ENCODE measurements around the gene DBNDD1. TPM values are rescaled to one million over a fixed set of nuclear protein-coding genes. Genes with fewer than 3 reads are reported as not detected.
"Not testable (repeated sequence)": the region's sequence is repeated elsewhere in the genome, so short reads cannot be mapped to it uniquely, and the experiment has no call there.

The DBNDD1 gene
- total RNA-seq, 2 donors from 2014 or later: 0.47 to 0.92 TPM

- no peak overlapping the region for H3K4me3 Mint-ChIP-seq
- DNase-seq: no peak
- ATAC-seq: no peak
- H3K36me3 Mint-ChIP-seq (ENCODE audit: low read depth): no peaks in the 10 kb centered on the region
- peaks cover 9% of the 10 kb centered on the region for H3K4me1 Mint-ChIP-seq
- no peaks in the 10 kb centered on the region for H3K9me3 ChIP-seq (ENCODE audit: control insufficient read depth, low read length, poor library complexity, severe bottlenecking)
- no peak overlapping the region for H3K27ac Mint-ChIP-seq
- no peaks in the 10 kb centered on the region for H3K27me3 Mint-ChIP-seq
These were observed 17.3 kb downstream of the DBNDD1 start for GRCh38 chr16:90001761-90002503.

DNA sequence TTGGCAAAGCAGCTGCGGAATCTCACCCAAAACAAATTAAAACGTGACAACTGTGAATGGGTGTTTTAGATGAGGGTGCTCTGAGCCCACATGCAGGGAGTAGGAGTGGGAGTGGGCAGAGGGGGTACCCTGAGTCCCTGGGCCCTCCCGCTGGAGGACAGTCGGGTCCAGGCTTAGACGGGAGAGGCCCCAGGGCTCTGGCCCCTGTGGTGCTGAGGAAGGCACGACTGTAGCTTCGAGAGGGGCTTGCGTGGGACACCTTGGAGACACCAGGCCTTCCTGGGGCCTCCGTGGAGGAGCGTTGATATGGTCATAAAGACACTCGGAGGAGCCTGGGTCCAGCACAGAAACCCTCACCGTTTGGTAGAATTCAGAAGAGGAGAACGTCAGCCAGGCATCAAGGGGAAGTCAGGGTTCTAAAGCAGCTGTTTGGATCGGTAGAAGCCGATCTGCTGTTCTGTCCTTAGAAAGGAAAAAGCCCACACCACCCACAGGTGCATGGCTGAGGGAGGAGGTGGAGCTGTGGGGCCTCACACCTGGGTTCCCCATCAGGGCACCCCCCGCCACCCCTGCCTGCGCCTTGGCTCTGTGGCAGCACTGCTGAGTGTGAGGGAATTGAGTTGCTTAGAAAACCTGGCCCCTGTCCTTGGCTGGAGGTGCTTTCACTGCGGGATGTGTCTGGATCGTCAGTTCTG is 18.4 kb downstream of the DBNDD1 start:
- peaks cover 9% of the 10 kb centered on the region for H3K4me1 Mint-ChIP-seq
- H3K4me3 Mint-ChIP-seq: no peak overlapping the region
- no peak overlapping the region for H3K27ac Mint-ChIP-seq
- no peaks in the 10 kb centered on the region for H3K36me3 Mint-ChIP-seq (ENCODE audit: low read depth)
- DNase-seq (no peak), ATAC-seq (no peak)
- H3K27me3 Mint-ChIP-seq: no peaks in the 10 kb centered on the region
- H3K9me3 ChIP-seq (ENCODE audit: control insufficient read depth, low read length, poor library complexity, severe bottlenecking): no peaks in the 10 kb centered on the region

DNA sequence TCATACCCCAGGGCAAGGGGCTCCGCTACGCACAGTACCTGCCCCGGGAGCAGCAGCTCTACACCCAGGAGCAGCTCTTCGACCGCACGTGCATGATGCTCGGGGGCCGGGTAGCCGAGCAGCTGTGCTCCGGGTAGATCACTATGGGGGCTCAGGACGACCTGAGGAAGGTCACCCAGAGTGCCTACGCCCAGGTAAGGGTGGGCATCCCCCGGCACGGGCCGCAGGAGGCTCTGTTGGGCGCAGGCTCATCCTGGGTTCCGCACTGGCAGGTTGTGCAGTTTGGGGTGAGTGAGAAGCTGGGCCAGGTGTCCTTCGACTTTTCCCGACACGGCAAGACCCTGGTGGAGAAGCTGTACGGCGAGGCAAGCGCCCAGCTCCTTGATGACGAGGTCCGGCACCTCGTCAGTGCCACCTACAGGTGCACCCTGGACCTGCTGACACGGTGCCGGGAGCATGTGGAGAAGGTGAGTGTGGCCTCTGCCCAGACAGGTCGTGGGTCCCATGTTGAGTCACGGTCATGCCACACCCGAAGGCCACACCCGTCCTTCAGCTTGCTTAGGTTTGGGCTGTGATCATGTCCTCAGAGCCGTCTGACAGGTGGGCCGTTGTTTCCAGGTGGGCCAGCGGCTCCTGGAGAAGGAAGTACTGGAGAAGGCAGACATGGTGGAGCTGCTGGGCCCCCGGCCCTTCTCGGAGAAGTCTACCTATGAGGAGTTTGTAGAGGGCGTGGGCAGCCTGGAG is 19.3 kb downstream of the DBNDD1 start:
- no peaks in the 10 kb centered on the region for H3K9me3 ChIP-seq (ENCODE audit: control insufficient read depth, low read length, poor library complexity, severe bottlenecking)
- Mint-ChIP-seq H3K27ac (no peak overlapping the region), H3K36me3 (ENCODE audit: low read depth) (no peaks in the 10 kb centered on the region), H3K4me3 (no peak overlapping the region), H3K27me3 (no peaks in the 10 kb centered on the region), H3K4me1 (peaks cover 6% of the 10 kb centered on the region)
- DNase-seq: no peak
- no peak for ATAC-seq

DNA sequence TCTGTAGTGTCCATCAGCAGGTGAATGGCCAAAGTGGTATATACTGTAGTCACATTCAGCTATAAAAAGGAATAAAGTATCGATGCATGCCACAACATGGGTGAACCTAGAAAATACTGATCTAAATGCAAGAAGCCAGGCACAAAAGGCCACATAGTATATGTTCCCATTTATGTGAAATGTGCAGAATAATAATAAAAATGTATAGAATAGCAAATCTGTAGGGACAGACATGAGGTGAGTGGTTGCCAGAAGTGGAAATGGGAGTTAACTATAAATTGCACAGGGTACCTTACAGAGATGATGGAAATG is 23.1 kb downstream of the DBNDD1 start:
- Mint-ChIP-seq H3K4me3 (peak overlapping the region; percentile 71), H3K36me3 (ENCODE audit: low read depth) (no peaks in the 10 kb centered on the region), H3K27me3 (no peaks in the 10 kb centered on the region), H3K27ac (peak overlapping the region; percentile 80), H3K4me1 (peaks cover 4% of the 10 kb centered on the region)
- peaks cover 3% of the 10 kb centered on the region for H3K9me3 ChIP-seq (ENCODE audit: control insufficient read depth, low read length, poor library complexity, severe bottlenecking)
- DNase-seq (no peak), ATAC-seq (no peak)

- H3K4me1 Mint-ChIP-seq; H3K36me3 Mint-ChIP-seq (ENCODE audit: low read depth); H3K9me3 ChIP-seq (ENCODE audit: control insufficient read depth, low read length, poor library complexity, severe bottlenecking); H3K27me3 Mint-ChIP-seq; ATAC-seq: not testable (repeated sequence)
- peak in 1 of 3 donors; percentile 37 for DNase-seq
- Mint-ChIP-seq H3K27ac (peak overlapping the region; percentile 80), H3K4me3 (peak overlapping the region; percentile 71)
These were observed 23.6 kb downstream of the DBNDD1 start for GRCh38 chr16:89995475-89996177.

DNA sequence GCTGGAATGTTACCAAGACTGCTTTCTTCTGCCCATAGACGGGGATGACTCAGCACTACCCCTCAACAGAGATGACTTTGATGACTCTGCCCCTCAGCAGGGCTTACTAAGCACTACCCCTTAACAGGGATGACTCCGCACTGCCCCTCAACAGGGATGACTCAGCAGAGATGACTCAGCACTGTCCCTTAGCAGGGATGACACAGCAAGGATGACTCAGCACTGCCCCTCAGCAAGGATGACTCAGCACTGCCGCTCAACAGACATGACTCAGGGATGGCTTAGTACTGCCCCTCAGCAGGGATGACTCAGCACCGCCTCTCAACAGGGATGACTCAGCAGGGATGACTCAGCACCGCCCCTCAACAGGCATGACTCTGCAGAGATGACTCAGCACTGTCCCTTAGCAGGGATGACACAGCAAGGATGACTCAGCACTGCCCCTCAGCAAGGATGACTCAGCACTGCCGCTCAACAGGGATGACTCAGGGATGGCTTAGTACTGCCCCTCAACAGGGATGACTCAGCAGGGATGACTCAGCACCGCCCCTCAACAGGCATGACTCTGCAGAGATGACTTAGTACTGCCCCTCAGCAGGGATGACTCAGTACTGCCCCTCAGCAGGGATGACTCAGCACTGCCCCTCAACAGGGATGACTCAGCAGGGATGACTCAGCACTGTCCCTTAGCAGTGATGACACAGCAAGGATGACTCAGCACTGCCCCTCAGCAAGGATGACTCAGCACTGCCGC is 24.4 kb downstream of the DBNDD1 start:
- H3K4me3 Mint-ChIP-seq: peak overlapping the region; percentile 71

DNA sequence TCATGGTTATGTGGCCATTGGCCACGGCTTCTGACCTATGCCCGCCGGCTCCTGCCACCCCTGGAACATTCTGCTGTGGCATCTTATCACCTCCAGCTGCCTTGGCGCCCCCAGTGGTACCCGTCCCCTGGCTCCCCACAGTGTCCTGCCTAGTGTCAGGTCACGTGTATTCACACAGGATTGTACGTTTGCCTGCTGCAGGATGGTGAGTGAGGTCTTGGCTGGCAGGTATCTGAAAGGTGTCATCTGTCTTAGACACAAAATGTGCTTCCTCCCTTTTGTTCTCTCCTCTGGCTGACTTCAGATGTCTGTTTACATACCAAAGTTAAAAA is 24.9 kb downstream of the DBNDD1 start:
- no peaks in the 10 kb centered on the region for H3K4me1 Mint-ChIP-seq
- peaks cover 3% of the 10 kb centered on the region for H3K9me3 ChIP-seq (ENCODE audit: control insufficient read depth, low read length, poor library complexity, severe bottlenecking)
- no peaks in the 10 kb centered on the region for H3K36me3 Mint-ChIP-seq (ENCODE audit: low read depth)
- no peaks in the 10 kb centered on the region for H3K27me3 Mint-ChIP-seq
- ATAC-seq (no peak), DNase-seq (no peak)
- H3K27ac Mint-ChIP-seq: peak overlapping the region; percentile 79
- H3K4me3 Mint-ChIP-seq: peak overlapping the region; percentile 71

More for the DNA sequence above, 24.4 kb downstream of the DBNDD1 start:
- ATAC-seq: peak; percentile 20
- not testable (repeated sequence) for H3K36me3 Mint-ChIP-seq (ENCODE audit: low read depth); H3K4me1 Mint-ChIP-seq; H3K9me3 ChIP-seq (ENCODE audit: control insufficient read depth, low read length, poor library complexity, severe bottlenecking); H3K27me3 Mint-ChIP-seq
- peak in 1 of 3 donors; percentile 27 for DNase-seq
- H3K27ac Mint-ChIP-seq: peak overlapping the region; percentile 79

DNA sequence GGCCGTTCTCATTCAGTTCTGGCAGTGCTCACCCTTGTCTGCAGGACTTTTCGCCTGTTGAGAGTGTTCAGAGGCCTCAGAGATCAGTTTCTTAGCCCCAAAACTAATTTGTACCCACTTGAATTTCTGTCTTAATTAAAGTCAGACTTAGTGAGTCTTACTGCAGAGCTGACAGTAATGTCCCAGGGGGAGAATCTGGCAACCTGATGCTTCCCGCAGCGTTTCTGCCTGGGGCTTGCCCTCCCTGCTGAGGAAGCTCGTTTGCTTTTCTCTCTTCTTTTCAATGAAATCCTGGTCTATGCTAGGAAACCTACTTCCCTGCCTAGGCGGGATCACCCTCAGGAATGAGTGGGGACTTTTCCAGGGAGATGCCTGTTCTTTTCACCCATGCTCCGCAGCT is 25.3 kb downstream of the DBNDD1 start:
- Mint-ChIP-seq H3K27ac (no peak overlapping the region), H3K4me3 (no peak overlapping the region), H3K27me3 (no peaks in the 10 kb centered on the region), H3K36me3 (ENCODE audit: low read depth) (no peaks in the 10 kb centered on the region), H3K4me1 (no peaks in the 10 kb centered on the region)
- ATAC-seq: no peak
- H3K9me3 ChIP-seq (ENCODE audit: control insufficient read depth, low read length, poor library complexity, severe bottlenecking): peaks cover 3% of the 10 kb centered on the region
- DNase-seq: no peak

GRCh38 chr16:89993377-89993776 is 25.9 kb downstream of the DBNDD1 start:
- no peak overlapping the region for H3K27ac Mint-ChIP-seq
- H3K36me3 Mint-ChIP-seq (ENCODE audit: low read depth): peaks cover 2% of the 10 kb centered on the region
- peaks cover 3% of the 10 kb centered on the region for H3K9me3 ChIP-seq (ENCODE audit: control insufficient read depth, low read length, poor library complexity, severe bottlenecking)
- DNase-seq (no peak), ATAC-seq (no peak)
- no peaks in the 10 kb centered on the region for H3K27me3 Mint-ChIP-seq
- no peak overlapping the region for H3K4me3 Mint-ChIP-seq
- no peaks in the 10 kb centered on the region for H3K4me1 Mint-ChIP-seq

DNA sequence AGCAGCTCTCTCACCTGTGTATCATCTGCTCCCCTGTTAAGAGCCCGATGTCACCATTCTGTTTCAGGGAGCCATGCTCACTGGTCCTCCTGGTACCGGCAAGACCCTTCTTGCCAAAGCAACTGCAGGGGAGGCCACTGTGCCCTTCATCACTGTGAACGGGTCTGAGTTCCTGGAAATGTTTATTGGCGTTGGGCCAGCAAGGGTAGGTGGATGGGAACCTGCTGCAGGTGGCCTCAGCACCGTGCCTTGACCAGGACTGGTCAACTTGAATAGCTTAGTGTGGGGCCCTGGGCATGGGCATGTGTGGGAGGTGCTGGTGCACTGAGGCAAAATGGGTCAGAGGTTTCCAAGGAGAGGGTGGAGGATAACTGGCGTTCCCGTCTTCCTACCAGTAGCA is 28.5 kb downstream of the DBNDD1 start:
- peaks cover 2% of the 10 kb centered on the region for H3K36me3 Mint-ChIP-seq (ENCODE audit: low read depth)
- ATAC-seq (no peak), DNase-seq (no peak)
- H3K27ac Mint-ChIP-seq: no peak overlapping the region
- no peaks in the 10 kb centered on the region for H3K4me1 Mint-ChIP-seq
- H3K9me3 ChIP-seq (ENCODE audit: control insufficient read depth, low read length, poor library complexity, severe bottlenecking): peaks cover 3% of the 10 kb centered on the region
- H3K27me3 Mint-ChIP-seq: no peaks in the 10 kb centered on the region
- no peak overlapping the region for H3K4me3 Mint-ChIP-seq

DNA sequence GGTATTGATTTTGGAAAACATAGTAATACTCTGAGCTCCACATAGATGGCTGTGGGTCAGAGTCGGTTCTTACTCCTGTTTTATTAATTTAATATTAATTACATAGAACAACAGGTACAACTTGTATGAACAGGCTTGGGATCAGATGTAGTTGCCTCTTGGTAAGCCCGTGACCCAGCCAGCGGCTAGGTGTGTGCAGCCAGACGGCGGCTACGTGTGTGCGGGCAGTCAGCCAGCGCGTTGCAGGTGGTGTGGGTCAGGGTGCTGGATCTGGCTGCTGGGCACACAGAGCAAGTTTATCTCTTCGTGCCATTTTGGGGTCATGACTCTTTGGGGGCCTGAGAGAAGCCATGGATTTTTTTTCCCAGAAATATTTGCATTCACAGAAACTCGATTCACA is 30.3 kb downstream of the DBNDD1 start:
- Mint-ChIP-seq H3K36me3 (ENCODE audit: low read depth) (peaks cover 4% of the 10 kb centered on the region), H3K27me3 (no peaks in the 10 kb centered on the region), H3K4me1 (peaks cover 2% of the 10 kb centered on the region), H3K27ac (no peak overlapping the region), H3K4me3 (no peak overlapping the region)
- peaks cover 1% of the 10 kb centered on the region for H3K9me3 ChIP-seq (ENCODE audit: control insufficient read depth, low read length, poor library complexity, severe bottlenecking)
- ATAC-seq (no peak), DNase-seq (no peak)

DNA sequence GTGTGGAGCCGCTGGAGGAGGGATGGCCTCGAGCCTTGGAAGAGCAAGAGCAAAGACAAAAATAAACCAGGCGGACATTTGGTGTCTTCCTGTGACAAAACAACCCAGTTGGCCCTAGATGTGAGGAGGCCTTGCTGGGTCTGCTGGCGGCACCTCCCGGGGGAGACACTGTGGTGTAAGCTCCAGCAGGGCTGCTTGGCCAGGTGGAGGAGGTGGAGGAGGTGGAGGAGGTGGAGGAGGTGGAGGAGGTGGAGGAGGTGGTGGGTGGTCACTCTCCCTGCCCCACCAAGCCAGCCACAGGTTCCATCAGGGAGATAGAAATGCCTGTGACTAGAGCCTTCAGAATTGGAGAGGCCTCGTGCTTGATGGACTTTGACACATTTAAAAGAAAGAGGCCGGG is 32.1 kb downstream of the DBNDD1 start:
- no peak for DNase-seq
- no peaks in the 10 kb centered on the region for H3K9me3 ChIP-seq (ENCODE audit: control insufficient read depth, low read length, poor library complexity, severe bottlenecking)
- Mint-ChIP-seq H3K27ac (no peak overlapping the region), H3K4me3 (no peak overlapping the region), H3K36me3 (ENCODE audit: low read depth) (peaks cover 4% of the 10 kb centered on the region), H3K27me3 (no peaks in the 10 kb centered on the region), H3K4me1 (peaks cover 2% of the 10 kb centered on the region)
- no peak for ATAC-seq

- peaks cover 5% of the 10 kb centered on the region for H3K36me3 Mint-ChIP-seq (ENCODE audit: low read depth)
- peaks cover 2% of the 10 kb centered on the region for H3K4me1 Mint-ChIP-seq
- H3K4me3 Mint-ChIP-seq: no peak overlapping the region
- H3K27ac Mint-ChIP-seq: no peak overlapping the region
- DNase-seq (no peak), ATAC-seq (no peak)
- no peaks in the 10 kb centered on the region for H3K27me3 Mint-ChIP-seq
- H3K9me3 ChIP-seq (ENCODE audit: control insufficient read depth, low read length, poor library complexity, severe bottlenecking): no peaks in the 10 kb centered on the region
These were observed 32.7 kb downstream of the DBNDD1 start for GRCh38 chr16:89986600-89986999.

Measured in T-helper 17 cell (primary cell).